ENCODE results near the gene SCNN1G. TPM values are rescaled to one million over a fixed set of nuclear protein-coding genes. Genes with fewer than 3 reads are reported as not detected.
"Not testable (repeated sequence)": the region's sequence is repeated elsewhere in the genome, so short reads cannot be mapped to it uniquely, and the experiment has no call there.

The SCNN1G gene
- total RNA-seq, 2 experiments from 2014 or later: not detected

DNA sequence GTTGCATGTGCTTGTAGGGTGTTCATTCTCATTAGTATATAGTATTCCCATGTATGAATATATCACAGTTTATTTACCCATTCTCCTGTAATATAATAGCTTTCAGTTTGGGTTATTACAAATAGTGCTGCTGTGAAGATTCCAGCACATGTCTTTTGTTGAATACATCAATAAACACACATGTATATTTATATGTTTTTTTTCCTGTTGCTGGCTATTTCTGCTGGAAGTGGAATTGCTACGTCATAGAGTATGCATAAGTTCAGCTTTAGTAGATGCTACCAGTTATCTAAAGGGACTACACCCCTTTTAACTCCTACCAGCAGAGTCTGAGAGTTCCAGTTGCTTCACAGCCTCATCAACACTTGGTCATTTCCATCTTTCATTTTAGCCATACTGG is 67.3 kb downstream of the SCNN1G start:
- H3K9me3 ChIP-seq (ENCODE audit: low read length): no peaks in the 10 kb centered on the region
- intact Hi-C loops (cut with micrococcal nuclease; ENCODE audit: unreplicated experiment): no loop called here
- no peak for DNase-seq (ENCODE audit: low spot score)
- ChIA-PET POLR2A (interaction anchor here (0.6 kb wide), 1 partner anchor 57 kb away, joined by 3 read pairs; no protein-coding TSS in a partner anchor), CTCF (ENCODE audit: unreplicated experiment) (no interaction called here)
- BruUV-seq (replicated peaks): no TSS peak
- no peak for TF ChIP-seq EZH2phosphoT487 (IDR thresholded peaks at IDR 0.05; ENCODE audit: borderline replicate concordance, low read depth, low read length)
- TF ChIP-seq, protein P1, sequence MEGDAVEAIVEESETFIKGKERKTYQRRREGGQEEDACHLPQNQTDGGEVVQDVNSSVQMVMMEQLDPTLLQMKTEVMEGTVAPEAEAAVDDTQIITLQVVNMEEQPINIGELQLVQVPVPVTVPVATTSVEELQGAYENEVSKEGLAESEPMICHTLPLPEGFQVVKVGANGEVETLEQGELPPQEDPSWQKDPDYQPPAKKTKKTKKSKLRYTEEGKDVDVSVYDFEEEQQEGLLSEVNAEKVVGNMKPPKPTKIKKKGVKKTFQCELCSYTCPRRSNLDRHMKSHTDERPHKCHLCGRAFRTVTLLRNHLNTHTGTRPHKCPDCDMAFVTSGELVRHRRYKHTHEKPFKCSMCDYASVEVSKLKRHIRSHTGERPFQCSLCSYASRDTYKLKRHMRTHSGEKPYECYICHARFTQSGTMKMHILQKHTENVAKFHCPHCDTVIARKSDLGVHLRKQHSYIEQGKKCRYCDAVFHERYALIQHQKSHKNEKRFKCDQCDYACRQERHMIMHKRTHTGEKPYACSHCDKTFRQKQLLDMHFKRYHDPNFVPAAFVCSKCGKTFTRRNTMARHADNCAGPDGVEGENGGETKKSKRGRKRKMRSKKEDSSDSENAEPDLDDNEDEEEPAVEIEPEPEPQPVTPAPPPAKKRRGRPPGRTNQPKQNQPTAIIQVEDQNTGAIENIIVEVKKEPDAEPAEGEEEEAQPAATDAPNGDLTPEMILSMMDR (conservative IDR thresholded peaks at IDR 0.05; ENCODE audit: low read length): no peak
- no peak overlapping the region for H3K4me2 ChIP-seq (ENCODE audit: low read length)
- H3K36me3 ChIP-seq (ENCODE audit: insufficient read depth, low read length): no peaks in the 10 kb centered on the region
- H3K27ac ChIP-seq (ENCODE audit: low read depth, low read length, poor library complexity, severe bottlenecking): no peak overlapping the region
- no peak overlapping the region for H3K4me3 ChIP-seq (ENCODE audit: low read depth, low read length, poor library complexity, severe bottlenecking)
- no peaks in the 10 kb centered on the region for H3K79me2 ChIP-seq (ENCODE audit: insufficient read depth, low read depth, low read length)
- H2AFZ ChIP-seq (ENCODE audit: low read length): no peak overlapping the region
- H3K9me2 ChIP-seq (ENCODE audit: insufficient read depth, low read length): no peaks in the 10 kb centered on the region
- no peaks in the 10 kb centered on the region for H3K4me1 ChIP-seq (ENCODE audit: insufficient read depth, low read length, poor library complexity, severe bottlenecking)
- no peaks in the 10 kb centered on the region for H4K20me1 ChIP-seq (ENCODE audit: insufficient read depth, low read length)

DNA sequence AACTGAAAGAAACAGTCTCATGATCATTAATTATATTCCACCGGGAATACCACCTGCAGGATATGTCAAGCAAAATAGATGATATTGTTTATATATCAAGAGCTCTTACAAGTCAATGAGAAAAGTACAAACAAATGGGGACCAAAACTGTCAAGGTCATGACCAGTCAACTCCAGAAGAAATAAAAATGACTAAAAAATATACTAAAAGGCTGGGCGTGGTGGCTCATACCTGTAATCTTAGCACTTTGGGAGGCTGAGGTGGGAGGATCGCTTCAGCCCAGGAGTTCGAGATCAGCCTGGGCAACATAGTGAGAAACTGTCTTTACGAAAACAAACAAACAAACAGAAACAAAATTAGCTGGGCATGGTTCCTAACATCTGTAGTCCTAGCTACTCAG is 69.8 kb downstream of the SCNN1G start:
- Histone ChIP-seq H2AFZ (ENCODE audit: low read length) (no peak overlapping the region), H3K9me3 (ENCODE audit: low read length) (no peaks in the 10 kb centered on the region), H3K27ac (ENCODE audit: low read depth, low read length, poor library complexity, severe bottlenecking) (no peak overlapping the region), H3K4me3 (ENCODE audit: low read depth, low read length, poor library complexity, severe bottlenecking) (no peak overlapping the region), H3K9me2 (ENCODE audit: insufficient read depth, low read length) (no peaks in the 10 kb centered on the region), H3K36me3 (ENCODE audit: insufficient read depth, low read length) (no peaks in the 10 kb centered on the region), H3K79me2 (ENCODE audit: insufficient read depth, low read depth, low read length) (no peaks in the 10 kb centered on the region), H3K4me2 (ENCODE audit: low read length) (no peak overlapping the region), H3K4me1 (ENCODE audit: insufficient read depth, low read length, poor library complexity, severe bottlenecking) (no peaks in the 10 kb centered on the region), H4K20me1 (ENCODE audit: insufficient read depth, low read length) (no peaks in the 10 kb centered on the region)
- ChIA-PET CTCF (ENCODE audit: unreplicated experiment) (no interaction called here), POLR2A (no interaction called here)
- TF ChIP-seq EZH2phosphoT487 (IDR thresholded peaks at IDR 0.05; ENCODE audit: borderline replicate concordance, low read depth, low read length): no peak
- TF ChIP-seq, protein P1 (conservative IDR thresholded peaks at IDR 0.05; ENCODE audit: low read length): no peak
- no TSS peak for BruUV-seq (replicated peaks)
- intact Hi-C loops (cut with micrococcal nuclease; ENCODE audit: unreplicated experiment): no loop called here
- DNase-seq (ENCODE audit: low spot score): no peak

DNA sequence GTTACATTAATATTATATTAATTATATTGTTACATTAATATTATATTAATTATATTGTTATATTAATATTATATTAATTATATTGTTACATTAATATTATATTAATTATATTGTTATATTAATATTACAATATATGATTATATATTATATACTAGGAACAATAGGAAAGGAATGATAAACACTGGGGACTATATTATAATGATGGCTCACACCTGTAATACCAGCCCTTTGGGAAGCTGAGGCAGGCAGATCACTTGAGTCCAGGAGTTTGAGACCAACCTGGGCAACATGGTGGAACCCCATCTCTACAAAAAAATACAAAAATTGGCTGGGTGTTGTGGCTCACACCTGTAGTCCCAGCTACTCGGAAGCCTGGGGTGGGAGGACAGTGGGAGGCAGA is 71.1 kb downstream of the SCNN1G start:
- H3K27ac ChIP-seq (ENCODE audit: low read depth, low read length, poor library complexity, severe bottlenecking); BruUV-seq (replicated peaks); H3K4me3 ChIP-seq (ENCODE audit: low read depth, low read length, poor library complexity, severe bottlenecking); DNase-seq (ENCODE audit: low spot score); H3K9me2 ChIP-seq (ENCODE audit: insufficient read depth, low read length); H4K20me1 ChIP-seq (ENCODE audit: insufficient read depth, low read length); intact Hi-C loops (cut with micrococcal nuclease; ENCODE audit: unreplicated experiment); H3K9me3 ChIP-seq (ENCODE audit: low read length); H3K79me2 ChIP-seq (ENCODE audit: insufficient read depth, low read depth, low read length); H3K4me1 ChIP-seq (ENCODE audit: insufficient read depth, low read length, poor library complexity, severe bottlenecking); H3K4me2 ChIP-seq (ENCODE audit: low read length); POLR2A ChIA-PET; H2AFZ ChIP-seq (ENCODE audit: low read length); H3K36me3 ChIP-seq (ENCODE audit: insufficient read depth, low read length): not testable (repeated sequence)
- CTCF ChIA-PET (ENCODE audit: unreplicated experiment): interaction anchor here (0.5 kb wide), 1 partner anchor 129 kb away, joined by 3 read pairs; no protein-coding TSS in a partner anchor

Measured in OCI-LY7 (cell line).